Heart left ventricle (tissue), 16 donors: Measurements from ENCODE around the gene GMPR. TPM values are rescaled to one million over a fixed set of nuclear protein-coding genes. Genes with fewer than 3 reads are reported as not detected.

Source experiments
- ATAC-seq, 4 donors: fragments of 200-7000 bp; cut with Tn5 transposase; one replicate each; pipeline ENCODE4 v1.9.1; 2020 to 2022; ENCODE audit warnings: moderate library complexity in 4 of 4, mild to moderate bottlenecking in 3 of 4, moderate number of reproducible peaks in 1 of 4
- DNase-seq, 5 donors: peaks; one replicate each; pipeline ENCODE4 v3.0.0-alpha.2; 2020
- H3K27ac ChIP-seq, 12 donors: fragments of 200-600 bp; sonication (generic) in 4 of 12; one replicate each; pipeline versions ENCODE4 v1.5.0 to v1.8.0; 2016 to 2022; ENCODE audit warnings: mild to moderate bottlenecking in 2 of 12
- H3K27me3 ChIP-seq, 9 donors: fragments of 200-600 bp; sonication (generic) in 2 of 9; one replicate each; pipeline versions ENCODE4 v1.5.1 to v1.8.0; 2016 to 2022; ENCODE audit warnings: mild to moderate bottlenecking in 3 of 9
- H3K36me3 ChIP-seq, 9 donors: fragments of 200-600 bp; sonication (generic) in 2 of 9; one replicate each; pipeline versions ENCODE4 v1.5.0 to v1.8.0; 2018 to 2022; ENCODE audit warnings: mild to moderate bottlenecking in 2 of 9
- H3K4me1 ChIP-seq, 12 donors: fragments of 200-600 bp; sonication (generic) in 4 of 12; one replicate each; pipeline versions ENCODE4 v1.5.0 to v1.8.0; 2016 to 2022; ENCODE audit warnings: mild to moderate bottlenecking in 3 of 12
- H3K4me3 ChIP-seq, 12 donors: fragments of 200-600 bp; sonication (generic) in 4 of 12; one replicate each; pipeline versions ENCODE4 v1.5.0 to v1.8.0; 2017 to 2022; ENCODE audit warnings: mild to moderate bottlenecking in 9 of 12, moderate library complexity in 4 of 12
- H3K9me3 ChIP-seq, 12 donors: fragments of 200-600 bp; sonication (generic) in 4 of 12; one replicate each; pipeline versions ENCODE4 v1.5.0 to v1.8.0; 2016 to 2022; ENCODE audit warnings: mild to moderate bottlenecking in 1 of 12
- CTCF ChIP-seq, 12 donors: fragments of 200-600 bp; sonication (generic) in 4 of 12; IDR thresholded peaks; one replicate each; pipeline versions ENCODE4 v1.5.0 to v1.8.0; 2018 to 2022; ENCODE audit warnings: antibody characterized with exemption in 12 of 12, mild to moderate bottlenecking in 5 of 12
- POLR2A ChIP-seq, 2 donors: fragments of 450-650 bp; IDR thresholded peaks; one replicate each; pipeline ENCODE4 v1.6.1; 2017; ENCODE audit warnings: antibody characterized with exemption in 2 of 2, mild to moderate bottlenecking in 2 of 2, moderate library complexity in 2 of 2
- WGBS, 4 donors: extraction: QIAGEN DNeasy Blood & Tissue Kit in 2 of 4; methylation state at CpG; one replicate each; pipeline versions ENCODE4 v1.1.5 to v1.1.7; 2013 to 2018; 5-methylcytosine and 5-hydroxymethylcytosine counted together
- intact Hi-C, 10 donors: fragments of 100-400 bp; cut with DNase I; formaldehyde crosslinking; loops; one replicate each; pipeline versions ENCODE4 v1.11.1 to v1.14.2; 2022
- polyA plus RNA-seq, 2 donors: library from polyadenylated mRNA; stranded (reverse); fragments of 200-250 nt; gene quantifications; one replicate each; pipeline ENCODE4 v1.2.3, GENCODE V29; 2013
- total RNA-seq, 9 donors: library from RNA; depleted of rRNA in 2 of 9; stranded (reverse); fragments of >200 nt in 2 of 9; fragmentation: NEBNext Ultra II Directional in 3 of 9; extraction: Animal tissue kit (Norgen Biotek cat#: 25700) in 3 of 9; gene quantifications; one replicate each; pipeline versions ENCODE4 v1.1.0 to v1.2.4, GENCODE V29; 2016 to 2023
- donor health status: ischemic (EF 13 %, LVEDD 7.1; RV severe dilation, severe dysfunction).
- donor health status: healthy with polysubstance abuse.
- donor health status: DM: no; HTN: yes; CAD: no.
- donor health status: DM: no; HTN: no; CAD: no.
- donor health status: ischemic (EF 25% LVEDD 6.9; RV normal size, moderate dysfunction).
- donor health status: ischemic (EF 25% LVEDD 5.7; RV mildly dilated, moderate dysfunction).
- donor health status: healthy.
- donor health status: DM: yes; HTN: yes; CAD: no.
- donor health status: ischemic (EF 35%, LVEDD 5.7; RV mildly dilated, moderate dysfunction).
- donor health status: nonischemic (EF 11% LVEDD 7.7; RV severe dilation, severe dysfunction).
- donor health status: DM: yes; HTN: yes; CAD: no.
- donor health status: PGD.
- donor health status: ischemic (EF 29% LVEDD 5.4; RV normal size, mild dysfunction).
- donor health status: nonischemic (EF 23%, LVEDD 6.1; RV moderate dilation, normal function).

Gene GMPR
- total and polyA plus RNA-seq, 11 donors = 67.8 to 294 (median 120) TPM

- peak in 1 of 5 donors; percentile 20 for DNase-seq
- H3K27ac ChIP-seq = no peak overlapping the region
- intact Hi-C loops = loop anchor here in 2 of 10 donors (5.0 to 10.0 kb wide), 3 partner anchors 39 to 94 kb away; partner anchors contain the start of gene GMPR (in 1 of the 2)
- no peak for TF ChIP-seq POLR2A (IDR thresholded peaks at IDR 0.05)
- H3K27me3 ChIP-seq = no peaks in the 10 kb centered on the region
- no peak overlapping the region for H3K4me3 ChIP-seq
- peaks cover 0 to 29% (median 19%) of the 10 kb centered on the region in 12 donors for H3K4me1 ChIP-seq
- H3K36me3 ChIP-seq = peaks cover 0 to 27% (median 22%) of the 10 kb centered on the region in 9 donors
- ATAC-seq = no peak
- WGBS, 4 donors = 95 to 98% (median 97%) methylated on average over 19 to 22 of the region's 22 CpGs
- no peaks in the 10 kb centered on the region for H3K9me3 ChIP-seq
These were observed 88.1 kb downstream of the GMPR start for GRCh38 chr6:16326531-16326930.

- H3K4me3 ChIP-seq = no peak overlapping the region
- no peaks in the 10 kb centered on the region for H3K9me3 ChIP-seq
- DNase-seq (peak in 2 of 5 donors; percentile 22 to 24), ATAC-seq (no peak)
- H3K27me3 ChIP-seq = no peaks in the 10 kb centered on the region
- intact Hi-C loops = loop anchor here in 2 of 10 donors (5.0 to 10.0 kb wide), 3 partner anchors 40 to 95 kb away; partner anchors contain the start of gene GMPR (in 1 of the 2)
- peaks cover 0 to 29% (median 19%) of the 10 kb centered on the region in 12 donors for H3K4me1 ChIP-seq
- peaks cover 0 to 27% (median 22%) of the 10 kb centered on the region in 9 donors for H3K36me3 ChIP-seq
- TF ChIP-seq CTCF (IDR thresholded peaks at IDR 0.05) (no peak), POLR2A (IDR thresholded peaks at IDR 0.05) (no peak)
- H3K27ac ChIP-seq = no peak overlapping the region
- 94 to 96% (median 95%) methylated on average over 29 to 43 of the region's 43 CpGs for WGBS, 4 donors
These were observed 88.8 kb downstream of the GMPR start for GRCh38 chr6:16326971-16327776.

GRCh38 chr6:16327777-16328325 is 89.5 kb downstream of the GMPR start:
- Histone ChIP-seq H3K4me3 (no peak overlapping the region), H3K9me3 (no peaks in the 10 kb centered on the region), H3K27ac (no peak overlapping the region), H3K36me3 (peaks cover 0 to 27% (median 22%) of the 10 kb centered on the region in 9 donors), H3K4me1 (peaks cover 0 to 29% (median 20%) of the 10 kb centered on the region in 12 donors), H3K27me3 (no peaks in the 10 kb centered on the region)
- 96 to 98% (median 97%) methylated on average over 24 to 34 of the region's 34 CpGs for WGBS, 4 donors
- ATAC-seq (no peak), DNase-seq (peak in 1 of 5 donors; percentile 15)
- intact Hi-C loops = loop anchor here in 2 of 10 donors (5.0 to 10.0 kb wide), 3 partner anchors 41 to 96 kb away; partner anchors contain the start of gene GMPR (in 1 of the 2)
- TF ChIP-seq CTCF (IDR thresholded peaks at IDR 0.05) (no peak), POLR2A (IDR thresholded peaks at IDR 0.05) (no peak)

GRCh38 chr6:16329233-16329632 is 90.8 kb downstream of the GMPR start:
- H3K27me3 ChIP-seq = no peaks in the 10 kb centered on the region

More at GRCh38 chr6:16329233-16329632, 90.8 kb downstream of the GMPR start:
- TF ChIP-seq POLR2A (IDR thresholded peaks at IDR 0.05) = no peak
- no peak for TF ChIP-seq CTCF (IDR thresholded peaks at IDR 0.05)
- Histone ChIP-seq H3K4me1 (peaks cover 4 to 32% (median 22%) of the 10 kb centered on the region in 12 donors), H3K4me3 (no peak overlapping the region), H3K27ac (no peak overlapping the region), H3K36me3 (peaks cover 0 to 27% (median 22%) of the 10 kb centered on the region in 9 donors), H3K9me3 (no peaks in the 10 kb centered on the region)
- 69 to 75% (median 74%) methylated on average over 6 of the region's 6 CpGs for WGBS, 4 donors
- ATAC-seq (no peak), DNase-seq (no peak)
- intact Hi-C loops = loop anchor here in 2 of 10 donors (5.0 to 10.0 kb wide), 3 partner anchors 42 to 97 kb away; partner anchors contain the start of gene GMPR (in 1 of the 2)
